ENCODE measurements around the gene LAPTM4A.

GRCh38 chr2:20016346-20016745, 35.1 kb downstream of the LAPTM4A start:
- no peak for TF ChIP-seq CTCF (IDR thresholded peaks at IDR 0.05)
- TF ChIP-seq POLR2AphosphoS5 (IDR thresholded peaks at IDR 0.05), result no peak
- TF ChIP-seq POLR2A (IDR thresholded peaks at IDR 0.05), result no peak

Data from breast epithelium (tissue), 3 donors.